Measurements from ENCODE around the gene FAM83F. TPM values are rescaled to one million over a fixed set of nuclear protein-coding genes. Genes with fewer than 3 reads are reported as not detected.
A peak's percentile ranks its signal among the peaks of the same experiment; 100 is the strongest.

Gene FAM83F
- polyA plus RNA-seq (2012; ENCODE audit: insufficient read depth, insufficient read length): 5.9 TPM

DNA sequence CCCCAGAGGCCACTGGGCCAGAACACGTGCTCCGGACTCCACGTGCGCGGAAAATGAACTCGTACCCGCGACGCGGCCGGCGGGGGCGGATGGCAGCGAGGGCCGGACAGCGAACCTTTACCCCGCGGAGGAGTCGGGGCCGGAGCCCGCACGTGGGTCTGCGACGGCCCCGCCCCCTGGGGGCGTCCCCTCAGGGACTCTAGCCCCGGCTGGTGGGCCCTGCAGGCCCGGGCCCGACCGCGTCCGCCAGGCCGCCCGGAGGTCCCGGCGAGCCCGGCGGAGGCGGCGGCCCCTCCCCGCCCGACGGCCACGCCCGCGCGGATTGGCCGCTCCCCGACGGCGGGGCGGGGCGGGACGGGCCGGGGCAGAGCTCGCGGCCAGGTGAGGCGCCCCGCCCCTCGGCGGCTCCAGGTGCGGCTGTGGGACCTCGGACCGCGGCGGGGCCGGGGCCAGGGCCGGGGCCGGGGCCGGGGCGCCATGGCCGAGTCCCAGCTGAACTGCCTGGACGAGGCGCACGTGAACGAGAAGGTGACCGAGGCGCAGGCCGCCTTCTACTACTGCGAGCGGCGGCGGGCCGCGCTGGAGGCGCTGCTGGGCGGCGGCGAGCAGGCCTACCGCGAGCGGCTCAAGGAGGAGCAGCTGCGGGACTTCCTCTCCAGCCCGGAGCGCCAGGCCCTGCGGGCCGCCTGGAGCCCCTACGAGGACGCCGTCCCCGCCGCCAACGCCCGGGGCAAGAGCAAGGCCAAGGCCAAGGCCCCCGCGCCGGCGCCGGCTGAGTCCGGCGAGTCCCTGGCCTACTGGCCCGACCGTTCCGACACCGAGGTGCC is at the start of gene FAM83F:
FAM83F (plus strand) TSS at position 389 of the 827 bp plus-strand sequence; CDS start at position 478, 89 bp downstream.
- no peak for DNase-seq (ENCODE audit: low read depth, low spot score)
- H3K4me3 ChIP-seq (ENCODE audit: low read length): no peak within 1 kb of the TSS

DNA sequence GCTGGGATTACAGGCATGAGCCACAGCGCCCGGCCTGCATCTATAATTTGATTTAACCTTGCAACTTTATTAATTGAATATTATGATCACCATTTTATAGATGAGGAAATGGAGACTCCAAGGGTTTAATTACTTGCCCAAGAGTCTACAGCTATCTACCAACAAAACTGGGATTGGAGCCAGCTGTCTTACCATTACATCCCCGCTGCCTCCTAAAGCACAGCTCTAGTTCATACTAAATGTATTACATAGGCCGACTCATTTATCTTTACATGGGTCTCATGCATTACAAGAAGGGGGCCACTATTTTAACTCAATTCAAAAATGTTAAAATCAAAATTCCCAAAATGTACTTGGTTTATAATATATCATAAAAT is 48.6 kb upstream of the FAM83F start:
- H3K4me3 ChIP-seq (ENCODE audit: low read length): no peak overlapping the region
- no peak for DNase-seq (ENCODE audit: low read depth, low spot score)

DNA sequence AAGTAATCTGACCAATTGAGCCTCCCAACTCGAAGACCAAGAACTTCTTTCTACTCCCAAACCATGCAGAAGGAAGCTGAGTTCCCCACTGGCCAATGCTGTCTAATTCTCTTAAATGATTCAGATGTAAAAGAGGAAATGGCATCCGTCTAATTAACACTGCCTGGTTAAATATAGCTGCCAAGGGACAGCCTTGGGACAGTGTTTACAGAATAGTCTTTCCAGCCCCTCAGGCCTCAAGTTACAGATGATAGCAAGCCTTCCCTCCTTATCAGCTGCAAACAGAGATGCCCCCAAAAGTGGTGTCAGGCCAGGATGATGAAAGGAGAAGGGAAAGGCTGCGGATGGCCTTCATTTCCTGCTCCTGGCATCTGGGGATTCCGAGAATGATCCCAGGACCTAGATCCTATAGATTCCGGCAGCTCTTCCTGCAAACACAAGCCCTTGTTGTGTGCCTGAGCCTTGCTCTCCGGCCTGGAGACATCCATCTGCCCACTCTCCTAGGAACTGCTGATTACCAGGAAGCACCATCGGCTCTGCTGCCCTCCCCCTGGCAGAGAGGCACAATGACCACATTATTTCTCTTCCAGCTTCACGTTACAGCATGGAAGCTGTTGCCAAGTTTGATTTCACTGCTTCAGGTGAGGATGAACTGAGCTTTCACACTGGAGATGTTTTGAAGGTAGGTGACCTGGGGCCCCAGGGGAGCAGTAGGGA is 48.1 kb upstream of the FAM83F start:
- DNase-seq (ENCODE audit: low read depth, low spot score): no peak
- no peak overlapping the region for H3K4me3 ChIP-seq (ENCODE audit: low read length)

DNA sequence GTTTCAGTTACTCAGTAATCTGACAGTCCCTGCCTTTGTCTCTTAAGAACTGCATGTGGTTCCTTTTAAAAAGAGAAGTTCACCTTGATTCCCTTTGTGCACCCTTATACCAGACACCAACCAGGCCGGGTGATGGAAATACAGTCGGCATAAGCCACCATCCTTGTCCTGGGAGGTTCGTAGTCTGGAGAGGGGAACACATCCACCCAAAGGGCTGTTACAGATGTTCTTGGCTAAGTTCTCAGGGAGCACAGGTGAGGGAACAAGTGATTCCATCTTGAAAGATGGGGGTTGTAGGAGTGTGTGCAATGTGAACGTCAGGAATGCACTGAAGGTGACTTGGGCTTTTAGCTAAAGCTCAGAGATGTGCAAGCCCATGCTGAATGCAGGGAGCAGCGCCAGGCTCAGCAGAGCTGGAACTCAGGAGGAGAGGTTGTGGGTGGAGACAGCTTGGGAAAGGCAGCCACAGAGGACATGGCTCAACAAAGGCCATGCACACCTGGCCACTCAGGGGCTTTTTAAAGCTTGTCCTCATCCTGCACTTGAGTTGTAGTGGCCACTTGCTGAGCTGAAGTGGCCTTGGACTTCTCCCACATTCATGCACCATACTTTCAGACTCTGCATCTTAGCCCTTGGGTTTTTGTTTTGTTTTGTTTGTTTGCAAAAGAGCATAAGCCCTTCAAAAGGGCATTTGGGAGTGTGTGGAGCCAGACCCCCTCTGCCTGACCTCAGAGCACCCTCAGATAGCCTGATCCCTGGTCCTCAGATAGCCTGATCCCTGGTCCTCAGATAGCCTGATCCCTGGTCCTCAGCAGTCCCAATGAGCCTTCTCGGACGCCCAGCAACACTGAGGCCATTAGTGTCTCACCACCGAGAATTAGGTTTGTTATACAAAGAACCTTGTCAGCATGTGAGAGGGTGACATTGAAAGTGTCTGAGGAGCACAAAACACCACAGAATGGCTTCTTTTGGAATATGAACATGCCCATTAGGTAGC is 47.2 kb upstream of the FAM83F start:
- DNase-seq (ENCODE audit: low read depth, low spot score): no peak
- no peak overlapping the region for H3K4me3 ChIP-seq (ENCODE audit: low read length)

DNA sequence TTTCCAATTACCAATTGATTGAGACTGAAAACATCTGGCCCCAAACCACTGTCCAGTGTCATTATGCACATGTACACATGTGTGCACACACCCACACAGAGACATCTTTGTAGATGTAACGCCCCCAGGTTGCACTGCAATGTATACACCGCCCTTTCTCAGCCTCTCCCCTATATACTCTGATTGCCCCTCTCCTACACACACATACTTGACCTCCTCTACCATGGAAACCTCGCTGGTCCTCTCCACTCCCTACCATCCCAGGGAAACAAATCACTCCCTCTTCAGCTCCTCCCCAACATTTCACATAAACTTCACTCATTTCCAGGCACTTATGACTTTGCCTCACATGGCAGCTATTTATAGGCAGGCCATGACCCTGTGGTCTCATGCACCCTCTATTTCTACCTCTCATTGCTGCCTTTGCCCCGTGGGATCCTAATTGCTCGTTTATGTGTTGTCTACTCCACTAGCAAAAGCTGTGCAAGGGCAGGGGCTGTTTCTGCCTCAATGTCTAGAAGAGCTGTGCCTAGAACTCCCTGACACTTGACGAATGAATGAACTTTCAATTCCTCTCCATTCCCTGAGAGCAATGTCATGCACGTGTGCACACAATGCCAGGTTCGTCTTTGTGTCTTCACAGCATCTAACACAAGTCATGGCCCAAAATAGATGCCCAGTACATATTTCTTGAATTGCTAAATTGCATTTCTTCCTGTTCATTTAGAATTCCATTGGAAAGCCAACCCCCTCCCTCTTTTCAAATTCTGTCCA is 44.6 kb upstream of the FAM83F start:
- H3K4me3 ChIP-seq (ENCODE audit: low read length): no peak overlapping the region

DNA sequence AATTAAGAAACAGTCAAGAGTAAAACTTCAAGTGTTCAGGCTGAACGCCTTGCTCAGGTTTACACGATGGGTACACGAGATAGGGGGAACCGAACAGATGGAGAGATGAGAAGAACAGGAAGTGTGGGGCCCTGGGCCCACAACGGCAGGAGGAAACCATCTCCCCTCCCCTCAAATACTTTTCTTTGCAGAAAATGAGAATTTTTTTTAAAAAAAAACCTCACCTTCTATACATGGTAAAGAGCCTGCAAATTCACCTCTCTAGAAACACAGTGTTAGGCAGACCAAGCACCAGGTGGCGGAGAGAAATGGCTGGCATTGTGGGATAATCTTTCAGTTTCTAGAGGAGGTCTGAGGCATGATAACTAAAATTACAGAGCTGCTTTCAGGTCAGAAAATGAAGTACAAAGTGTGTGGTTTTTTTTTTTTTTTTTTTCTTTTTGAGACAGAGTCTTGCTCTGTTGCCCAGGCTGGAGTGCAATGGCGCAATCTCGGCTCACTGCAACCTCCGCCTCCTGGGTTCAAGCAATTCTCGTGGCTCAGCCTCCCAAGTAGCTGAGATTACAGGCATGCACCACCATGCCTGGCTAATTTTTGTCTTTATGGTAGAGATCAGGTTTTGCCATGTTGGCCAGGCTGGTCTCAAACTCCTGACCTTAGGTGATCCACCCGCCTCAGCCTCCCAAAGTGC is 43.0 kb upstream of the FAM83F start:
- peak; percentile 96 for DNase-seq (ENCODE audit: low read depth, low spot score)
- peak overlapping the region; percentile 2; the same call in 1 of the 2 replicates for H3K4me3 ChIP-seq (ENCODE audit: low read length)

More for the DNA sequence above, 44.6 kb upstream of the FAM83F start:
- DNase-seq (ENCODE audit: low read depth, low spot score): no peak

DNA sequence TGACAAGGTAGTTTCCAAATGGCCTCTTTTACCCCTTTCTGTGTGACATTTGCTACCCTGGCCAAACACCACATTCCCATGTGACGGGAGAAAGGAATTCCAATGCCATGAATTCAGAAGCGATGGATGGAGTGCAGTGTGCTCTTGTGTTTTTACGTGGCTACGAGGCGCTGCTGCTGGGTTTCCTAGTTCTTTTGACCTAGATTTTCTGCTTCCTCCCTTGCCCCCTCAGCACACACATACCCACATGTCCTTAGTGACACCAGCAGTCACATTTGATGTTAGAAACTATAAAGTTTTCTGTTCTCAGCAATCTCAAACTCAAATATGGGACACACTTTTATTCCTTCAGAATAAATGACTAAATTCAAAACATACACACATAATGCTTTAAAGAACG is 42.4 kb upstream of the FAM83F start:
- no peak overlapping the region for H3K4me3 ChIP-seq (ENCODE audit: low read length)
- DNase-seq (ENCODE audit: low read depth, low spot score): peak; percentile 54

DNA sequence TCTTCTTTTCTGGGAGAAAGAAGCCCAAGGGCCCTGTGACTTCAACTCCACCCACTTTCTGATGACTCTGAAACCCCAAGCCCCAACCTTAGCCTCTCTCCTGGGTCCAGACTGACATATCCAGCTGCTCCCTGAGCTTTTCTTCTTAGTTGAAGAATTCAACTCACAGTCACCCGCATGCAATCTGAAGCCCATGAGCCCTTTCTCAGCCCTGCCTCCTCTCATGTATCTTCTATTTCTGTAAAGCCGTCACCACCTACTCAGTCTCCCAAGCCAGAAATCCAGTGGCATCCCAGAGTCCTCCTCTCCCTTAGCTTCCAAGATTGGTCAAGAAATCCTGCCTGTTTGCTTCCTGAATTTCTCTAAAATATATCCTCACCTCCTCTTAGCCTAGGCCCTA is 41.7 kb upstream of the FAM83F start:
- DNase-seq (ENCODE audit: low read depth, low spot score): no peak
- no peak overlapping the region for H3K4me3 ChIP-seq (ENCODE audit: low read length)

DNA sequence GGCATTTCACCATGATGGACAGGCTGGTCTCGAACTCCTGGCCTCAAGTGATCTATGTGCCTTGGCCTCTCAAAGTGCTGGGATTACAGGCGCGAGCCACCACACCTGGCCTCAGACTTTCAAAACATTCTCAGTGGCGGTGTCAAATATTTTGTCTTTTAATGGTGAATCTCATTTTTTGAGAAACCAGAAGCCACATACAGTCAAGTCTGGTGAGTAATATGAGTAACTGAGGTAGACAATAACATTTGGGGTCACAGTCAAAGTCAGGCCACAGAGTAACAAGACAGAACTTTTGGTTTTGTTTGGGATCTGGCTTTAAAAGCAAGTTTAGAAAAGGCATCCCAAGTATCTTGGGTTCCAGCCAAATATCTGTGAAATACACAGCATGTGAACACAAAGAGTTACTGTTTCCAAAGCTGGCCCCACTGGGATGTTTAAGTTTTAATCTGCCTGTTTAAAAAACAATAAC is 40.1 kb upstream of the FAM83F start:
- no peak for DNase-seq (ENCODE audit: low read depth, low spot score)
- no peak overlapping the region for H3K4me3 ChIP-seq (ENCODE audit: low read length)

DNA sequence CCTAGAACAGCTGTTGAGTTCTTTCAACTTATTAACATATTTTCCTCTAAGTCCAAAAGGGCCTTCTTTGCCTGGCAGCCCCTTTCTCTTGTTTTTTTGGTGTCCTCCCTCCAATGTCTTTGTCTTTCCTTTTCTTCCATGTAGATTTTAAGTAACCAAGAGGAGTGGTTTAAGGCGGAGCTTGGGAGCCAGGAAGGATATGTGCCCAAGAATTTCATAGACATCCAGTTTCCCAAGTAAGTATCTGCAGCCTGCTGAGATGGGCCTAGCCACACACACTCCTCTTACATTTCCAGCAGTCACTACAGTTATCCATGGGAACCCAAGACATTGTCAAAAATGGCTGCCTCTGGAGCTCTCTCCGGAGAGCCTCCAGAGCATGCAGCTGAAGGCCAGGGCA is 39.1 kb upstream of the FAM83F start:
- DNase-seq (ENCODE audit: low read depth, low spot score): no peak
- no peak overlapping the region for H3K4me3 ChIP-seq (ENCODE audit: low read length)

DNA sequence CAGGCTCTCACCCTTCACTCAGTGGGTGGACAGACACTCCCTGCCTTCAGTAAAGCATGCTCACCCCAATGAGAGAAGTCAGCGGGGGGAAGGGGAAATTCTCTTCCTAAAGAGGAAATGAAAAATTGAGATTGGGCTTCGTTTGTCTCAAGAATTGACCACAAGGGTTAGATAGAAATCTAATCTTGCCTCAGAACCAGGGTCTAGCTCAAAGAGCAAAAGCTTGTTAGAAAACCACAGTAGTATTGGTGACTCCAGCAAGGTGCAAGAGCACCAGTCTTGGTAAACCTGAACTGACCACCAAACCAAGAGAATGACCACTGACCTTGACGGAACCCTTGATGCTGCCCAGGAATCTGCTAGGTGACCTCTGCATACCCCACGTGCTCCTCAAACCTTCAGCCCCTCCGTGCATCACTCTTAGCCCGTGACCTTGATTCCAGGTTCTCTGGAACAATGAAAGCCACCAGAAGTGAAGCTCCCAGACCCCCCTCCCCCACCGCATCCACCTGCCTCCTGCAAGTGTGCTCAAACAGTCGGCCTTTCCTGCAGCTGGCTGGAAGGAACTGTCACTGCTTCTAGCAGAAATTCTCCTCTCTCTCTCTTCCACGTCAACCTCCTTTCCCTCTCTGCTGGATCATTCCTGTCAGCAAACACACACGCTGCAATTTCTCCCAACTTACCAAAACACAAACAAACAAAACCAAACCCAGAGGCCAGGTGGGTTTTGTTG is 37.7 kb upstream of the FAM83F start:
- DNase-seq (ENCODE audit: low read depth, low spot score): peak; percentile 77
- no peak overlapping the region for H3K4me3 ChIP-seq (ENCODE audit: low read length)

DNA sequence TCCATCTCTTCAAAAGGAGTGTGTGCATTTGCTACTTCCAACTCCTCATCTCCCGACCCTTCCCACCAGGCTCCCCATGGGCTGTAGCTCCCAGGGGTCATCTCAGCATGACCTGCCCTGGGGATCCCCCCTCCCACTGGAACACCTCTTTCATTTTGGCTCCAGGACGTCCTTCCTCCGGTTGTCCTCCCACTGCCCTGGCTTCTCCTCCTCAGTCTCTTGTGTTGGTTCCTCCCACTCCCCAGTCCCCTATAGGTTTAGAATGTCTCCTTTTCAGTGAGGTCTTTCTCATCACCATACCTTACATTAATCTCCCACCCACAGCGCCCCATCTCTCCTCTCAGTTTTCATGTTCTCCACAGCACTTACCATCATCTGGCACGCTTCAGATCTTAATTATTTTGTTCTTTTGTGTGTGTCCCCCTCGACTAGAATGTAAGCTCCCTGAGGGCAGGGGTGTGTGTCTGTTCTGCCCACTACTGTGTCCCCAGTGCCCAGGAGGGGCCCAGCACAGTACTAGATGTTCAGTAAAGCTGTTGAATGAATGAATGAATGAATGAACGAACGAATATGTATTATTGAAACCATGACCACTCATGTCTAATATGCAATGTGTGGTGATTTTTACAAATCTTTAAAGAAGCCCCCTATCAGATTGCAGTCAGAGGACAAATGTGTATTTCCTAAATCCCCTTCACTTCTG is 36.6 kb upstream of the FAM83F start:
- H3K4me3 ChIP-seq (ENCODE audit: low read length): no peak overlapping the region
- no peak for DNase-seq (ENCODE audit: low read depth, low spot score)

DNA sequence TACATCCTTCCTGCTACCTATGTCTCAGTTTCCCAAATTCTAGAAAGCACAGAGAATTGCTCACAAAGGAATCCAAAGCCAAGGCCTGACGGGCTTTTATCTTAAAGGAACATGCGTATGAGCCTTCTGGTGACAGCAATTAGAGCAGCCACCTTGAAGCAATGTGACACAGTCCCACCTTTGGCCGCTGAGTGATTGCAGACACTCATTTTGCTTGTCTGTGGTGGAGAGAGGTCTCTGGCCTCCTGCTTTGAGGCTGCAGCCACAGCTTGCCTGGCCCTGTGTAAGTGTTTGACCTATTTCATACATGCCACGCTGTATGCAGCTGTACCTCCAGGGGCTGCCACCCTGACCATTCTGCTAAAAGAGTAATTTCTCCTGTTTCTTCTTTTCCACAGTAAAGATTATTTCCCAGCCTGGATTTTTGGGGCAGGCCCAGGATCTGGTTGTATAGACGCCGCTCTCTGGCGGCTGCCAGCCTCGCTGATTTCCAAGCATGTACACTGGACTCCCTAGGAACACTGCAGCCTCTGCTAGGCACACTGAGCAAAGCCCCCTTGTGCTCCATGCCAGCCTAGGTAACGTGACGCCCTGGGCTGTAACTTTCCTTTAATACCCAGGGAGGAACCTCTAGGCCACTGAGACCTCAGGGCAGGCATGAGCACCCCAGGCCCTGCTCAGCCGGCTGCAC is 35.7 kb upstream of the FAM83F start:
- no peak for DNase-seq (ENCODE audit: low read depth, low spot score)
- H3K4me3 ChIP-seq (ENCODE audit: low read length): no peak overlapping the region

DNA sequence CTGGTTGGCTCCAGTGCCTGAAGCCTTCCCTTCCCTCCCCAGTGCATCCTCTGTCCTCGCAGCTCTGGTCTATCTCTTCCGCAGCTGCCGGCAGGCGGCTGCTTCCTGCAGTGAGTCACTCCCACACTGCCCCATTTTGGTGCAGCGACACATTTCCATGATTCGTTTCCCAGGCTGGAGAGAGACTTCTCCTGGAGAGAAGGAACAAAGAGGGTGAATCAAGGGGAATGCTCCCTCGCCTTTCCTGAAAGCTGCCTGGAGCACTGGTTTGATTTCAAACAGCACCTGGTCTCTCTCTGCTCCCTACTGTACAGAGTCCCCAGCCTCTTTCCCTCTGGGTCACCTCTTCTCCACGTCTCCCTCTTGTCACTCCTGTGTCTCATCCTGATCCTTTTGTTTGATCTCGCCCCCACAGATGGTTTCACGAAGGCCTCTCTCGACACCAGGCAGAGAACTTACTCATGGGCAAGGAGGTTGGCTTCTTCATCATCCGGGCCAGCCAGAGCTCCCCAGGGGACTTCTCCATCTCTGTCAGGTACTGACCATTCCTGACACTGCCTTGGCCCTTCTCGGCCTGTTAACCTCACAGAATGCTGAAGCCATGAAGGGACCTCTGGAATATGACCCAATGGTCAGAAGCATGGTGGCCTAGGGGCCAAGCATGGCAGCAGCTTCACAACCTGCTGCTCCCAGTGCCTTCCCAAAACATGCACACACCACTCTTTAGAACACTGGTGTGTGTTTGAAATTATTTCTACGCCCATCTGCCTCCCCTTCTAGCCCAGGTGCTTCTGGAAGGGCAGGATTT is 34.9 kb upstream of the FAM83F start, which contains the start of gene TMA7B:
TMA7B (plus strand) TSS at position 758 of the 808 bp plus-strand sequence. CDS start 3,978 bp downstream, outside the sequence.
- no peak for DNase-seq (ENCODE audit: low read depth, low spot score)
- H3K4me3 ChIP-seq (ENCODE audit: low read length): no peak within 1 kb of the TSS

Data from Jurkat, Clone E6-1 (cell line).